MM.1S (cell line): ENCODE measurements around the gene MAP2.

Experiments used
- DNase-seq: peaks from one replicate; pipeline ENCODE4 v3.0.0-alpha.2; 2015
- H2AFZ ChIP-seq: fragments of 300-600 bp; sonication (generic); 2 replicates; pipeline ENCODE4 v1.6.0; 2016; ENCODE audit warnings: antibody characterized with exemption, low read length
- H3F3A ChIP-seq: fragments of 300-600 bp; sonication (generic); 2 replicates; pipeline ENCODE4 v1.6.1; 2016; ENCODE audit warnings: mild to moderate bottlenecking, antibody characterized with exemption, low read length, moderate library complexity, mixed read lengths; ENCODE audit not compliant: insufficient read depth
- H3K27ac ChIP-seq: fragments of 300-600 bp; sonication (generic); 2 replicates; pipeline ENCODE4 v1.5.1; 2016; ENCODE audit warnings: mild to moderate bottlenecking, low read length
- H3K27me3 ChIP-seq: fragments of 300-600 bp; sonication (generic); replicated peaks from 2 replicates; pipeline ENCODE4 v1.6.0; 2016; ENCODE audit warnings: low read length; ENCODE audit not compliant: insufficient read depth
- H3K36me3 ChIP-seq: fragments of 300-600 bp; sonication (generic); replicated peaks from 2 replicates; pipeline ENCODE4 v1.6.1; 2016; ENCODE audit warnings: mild to moderate bottlenecking, low read length, mixed read lengths; ENCODE audit not compliant: insufficient read depth
- H3K4me1 ChIP-seq: fragments of 300-600 bp; sonication (generic); 2 replicates; pipeline ENCODE4 v1.6.1; 2016; ENCODE audit warnings: low read length, mixed read lengths
- H3K4me2 ChIP-seq: fragments of 300-600 bp; sonication (generic); 2 replicates; pipeline ENCODE4 v1.6.0; 2016; ENCODE audit warnings: low read depth, low read length
- H3K4me3 ChIP-seq: fragments of 300-600 bp; sonication (generic); 2 replicates; pipeline ENCODE4 v1.5.1; 2016; ENCODE audit warnings: low read length, mixed read lengths
- H3K79me2 ChIP-seq: fragments of 300-600 bp; sonication (generic); 2 replicates; pipeline ENCODE4 v1.6.1; 2016; ENCODE audit warnings: mixed run types, low read length, mixed read lengths
- H3K9ac ChIP-seq: fragments of 300-600 bp; sonication (generic); 2 replicates; pipeline ENCODE4 v1.6.1; 2016; ENCODE audit warnings: low read length, mixed read lengths
- H3K9me2 ChIP-seq: fragments of 300-600 bp; sonication (generic); replicated peaks from 2 replicates; pipeline ENCODE4 v1.6.1; 2016; ENCODE audit warnings: mild to moderate bottlenecking, low read length, mixed read lengths; ENCODE audit not compliant: insufficient read depth
- H3K9me3 ChIP-seq: fragments of 300-600 bp; sonication (generic); replicated peaks from 2 replicates; pipeline ENCODE4 v1.6.1; 2016; ENCODE audit warnings: mild to moderate bottlenecking, low read length, mixed read lengths; ENCODE audit not compliant: insufficient read depth
- H4K20me1 ChIP-seq: fragments of 300-600 bp; sonication (generic); 2 replicates; pipeline ENCODE4 v1.6.1; 2016; ENCODE audit warnings: mild to moderate bottlenecking, low read length, moderate library complexity, mixed read lengths; ENCODE audit not compliant: insufficient read depth
- EZH2 ChIP-seq: fragments of 300-600 bp; sonication (generic); optimal IDR thresholded peaks from 2 replicates; pipeline ENCODE3; 2017; ENCODE audit warnings: low read depth, mild to moderate bottlenecking, antibody characterized with exemption, low read length, mixed read lengths
- EZH2phosphoT487 ChIP-seq: fragments of 300-600 bp; sonication (generic); IDR thresholded peaks from 2 replicates; pipeline ENCODE4 v1.6.1; 2018; ENCODE audit warnings: antibody characterized with exemption, low read length
- TF ChIP-seq, protein P1 (sequence below): fragments of 300-600 bp; sonication (generic); IDR thresholded peaks from 2 replicates; pipeline ENCODE4 v1.5.1; 2016; ENCODE audit warnings: antibody characterized with exemption, low read length, mixed read lengths

Gene MAP2

DNA sequence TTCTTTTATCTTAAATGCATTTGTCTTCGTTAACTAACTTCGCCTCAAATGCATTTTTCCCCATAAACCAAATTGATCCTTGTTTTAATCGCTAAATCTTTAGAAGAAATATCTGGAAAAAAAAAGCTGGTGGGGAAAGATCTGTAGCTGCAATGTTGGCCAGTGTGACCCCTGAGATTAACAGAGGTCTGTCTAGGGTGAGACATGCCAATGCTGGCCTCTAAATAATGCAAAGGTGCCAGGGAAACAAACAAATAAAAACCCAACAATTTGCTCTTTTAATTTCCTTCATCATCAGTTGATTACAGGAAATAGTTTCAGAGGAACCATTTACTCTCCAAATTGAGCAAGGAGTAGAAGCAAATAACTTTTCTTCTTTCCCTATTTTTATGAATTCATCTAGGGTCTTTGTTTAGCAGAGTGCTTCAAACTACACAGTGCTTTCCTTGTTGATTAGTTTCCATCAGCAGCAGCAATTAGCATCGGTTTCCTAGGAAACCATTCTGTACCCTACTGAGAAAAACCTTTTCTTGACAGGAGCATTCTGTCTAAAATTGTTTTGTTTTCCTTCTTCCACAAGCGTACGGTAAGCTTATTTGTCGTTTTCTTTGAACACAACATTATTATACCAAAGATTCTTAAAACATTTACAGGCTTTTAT, 247.3 kb downstream of the MAP2 start:
- no peaks in the 10 kb centered on the region for H3F3A ChIP-seq
- H3K36me3 ChIP-seq = no peaks in the 10 kb centered on the region
- no peak for DNase-seq
- no peak overlapping the region for H3K4me3 ChIP-seq
- TF ChIP-seq, protein P1, sequence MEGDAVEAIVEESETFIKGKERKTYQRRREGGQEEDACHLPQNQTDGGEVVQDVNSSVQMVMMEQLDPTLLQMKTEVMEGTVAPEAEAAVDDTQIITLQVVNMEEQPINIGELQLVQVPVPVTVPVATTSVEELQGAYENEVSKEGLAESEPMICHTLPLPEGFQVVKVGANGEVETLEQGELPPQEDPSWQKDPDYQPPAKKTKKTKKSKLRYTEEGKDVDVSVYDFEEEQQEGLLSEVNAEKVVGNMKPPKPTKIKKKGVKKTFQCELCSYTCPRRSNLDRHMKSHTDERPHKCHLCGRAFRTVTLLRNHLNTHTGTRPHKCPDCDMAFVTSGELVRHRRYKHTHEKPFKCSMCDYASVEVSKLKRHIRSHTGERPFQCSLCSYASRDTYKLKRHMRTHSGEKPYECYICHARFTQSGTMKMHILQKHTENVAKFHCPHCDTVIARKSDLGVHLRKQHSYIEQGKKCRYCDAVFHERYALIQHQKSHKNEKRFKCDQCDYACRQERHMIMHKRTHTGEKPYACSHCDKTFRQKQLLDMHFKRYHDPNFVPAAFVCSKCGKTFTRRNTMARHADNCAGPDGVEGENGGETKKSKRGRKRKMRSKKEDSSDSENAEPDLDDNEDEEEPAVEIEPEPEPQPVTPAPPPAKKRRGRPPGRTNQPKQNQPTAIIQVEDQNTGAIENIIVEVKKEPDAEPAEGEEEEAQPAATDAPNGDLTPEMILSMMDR = no peak
- TF ChIP-seq EZH2 = no peak
- H3K4me2 ChIP-seq = no peak overlapping the region
- H4K20me1 ChIP-seq = no peaks in the 10 kb centered on the region
- no peaks in the 10 kb centered on the region for H3K4me1 ChIP-seq
- H3K27me3 ChIP-seq = no peaks in the 10 kb centered on the region
- no peaks in the 10 kb centered on the region for H3K9me3 ChIP-seq
- H2AFZ ChIP-seq = no peak overlapping the region
- no peaks in the 10 kb centered on the region for H3K79me2 ChIP-seq
- no peaks in the 10 kb centered on the region for H3K9me2 ChIP-seq
- H3K9ac ChIP-seq = no peak overlapping the region
- H3K27ac ChIP-seq = no peak overlapping the region

DNA sequence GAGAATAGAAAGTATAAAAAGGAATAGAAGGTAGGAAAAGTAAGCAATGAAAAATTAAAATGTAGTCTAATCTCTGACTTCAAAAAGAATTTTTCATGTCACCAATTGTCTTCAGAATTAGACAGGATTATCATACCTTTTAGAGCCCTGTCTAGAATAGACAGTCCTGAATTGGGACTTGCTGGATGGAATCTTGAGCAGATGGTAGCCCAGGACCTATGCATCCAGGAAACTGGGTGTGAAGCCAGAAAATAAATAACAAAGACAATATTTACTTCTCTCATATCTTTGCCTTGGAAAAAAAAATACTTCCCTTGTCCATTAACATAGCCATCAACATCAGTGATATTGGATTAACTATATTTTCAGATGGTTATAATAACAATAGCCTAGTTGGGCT, 250.0 kb downstream of the MAP2 start:
- no peak overlapping the region for H3K9ac ChIP-seq
- TF ChIP-seq EZH2phosphoT487 (no peak), EZH2 (no peak)
- TF ChIP-seq, protein P1 = no peak
- DNase-seq = no peak
- H3K9me3 ChIP-seq = no peaks in the 10 kb centered on the region
- H2AFZ ChIP-seq = no peak overlapping the region
- H4K20me1 ChIP-seq = no peaks in the 10 kb centered on the region
- no peaks in the 10 kb centered on the region for H3F3A ChIP-seq
- H3K4me2 ChIP-seq = no peak overlapping the region
- no peaks in the 10 kb centered on the region for H3K9me2 ChIP-seq
- H3K4me3 ChIP-seq = no peak overlapping the region
- H3K27me3 ChIP-seq = no peaks in the 10 kb centered on the region
- no peak overlapping the region for H3K27ac ChIP-seq
- no peaks in the 10 kb centered on the region for H3K36me3 ChIP-seq
- H3K4me1 ChIP-seq = no peaks in the 10 kb centered on the region
- no peaks in the 10 kb centered on the region for H3K79me2 ChIP-seq

DNA sequence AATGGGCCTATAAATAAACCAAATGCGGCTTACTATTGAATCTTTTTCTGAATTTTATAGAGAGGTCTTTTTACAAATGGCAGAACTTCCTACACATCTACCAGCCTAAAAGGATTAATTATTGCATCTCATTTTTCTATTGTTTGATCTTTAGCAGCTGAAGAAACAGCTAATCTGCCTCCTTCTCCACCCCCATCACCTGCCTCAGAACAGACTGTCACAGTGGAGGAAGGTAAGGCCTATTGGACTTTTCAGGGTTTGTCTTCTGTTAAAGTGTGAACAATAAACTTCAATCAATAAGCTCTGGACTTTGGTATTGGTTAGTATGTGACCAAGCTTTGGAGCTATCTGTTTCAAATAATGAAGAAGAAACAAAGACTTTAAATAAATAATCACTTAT, 256.7 kb downstream of the MAP2 start:
- no peak overlapping the region for H3K4me2 ChIP-seq
- H3K27me3 ChIP-seq = no peaks in the 10 kb centered on the region
- no peak for TF ChIP-seq EZH2
- no peak for TF ChIP-seq EZH2phosphoT487
- TF ChIP-seq, protein P1 = no peak
- H3K4me1 ChIP-seq = no peaks in the 10 kb centered on the region
- no peaks in the 10 kb centered on the region for H3K36me3 ChIP-seq
- no peaks in the 10 kb centered on the region for H3K9me3 ChIP-seq
- no peaks in the 10 kb centered on the region for H4K20me1 ChIP-seq
- H3K9ac ChIP-seq = no peak overlapping the region
- H3F3A ChIP-seq = no peaks in the 10 kb centered on the region
- H3K79me2 ChIP-seq = no peaks in the 10 kb centered on the region
- no peak for DNase-seq
- no peak overlapping the region for H3K4me3 ChIP-seq
- H3K27ac ChIP-seq = no peak overlapping the region
- H3K9me2 ChIP-seq = no peaks in the 10 kb centered on the region
- H2AFZ ChIP-seq = no peak overlapping the region
